Smooth muscle cell (in vitro differentiated cells): ENCODE data around the gene PUS7L. TPM values are rescaled to one million over a fixed set of nuclear protein-coding genes. Genes with fewer than 3 reads are reported as not detected.
A peak's percentile ranks its signal among the peaks of the same experiment; 100 is the strongest.

Source experiments
- DNase-seq: peaks from one replicate; lab custom pipeline; 2025; ENCODE audit not compliant: unreplicated experiment; lab: John Stamatoyannopoulos, UW
- H2AFZ ChIP-seq: fragments of 200-600 bp; sonication (generic); 2 replicates; pipeline ENCODE4 v1.6.0; 2016; ENCODE audit warnings: antibody characterized with exemption, low read depth, mild to moderate bottlenecking
- H3F3A ChIP-seq: fragments of 200-600 bp; sonication (generic); 2 replicates; pipeline ENCODE4 v1.6.0; 2017; ENCODE audit warnings: antibody characterized with exemption, low read depth
- H3K27ac ChIP-seq: fragments of 200-600 bp; sonication (generic); 2 replicates; pipeline ENCODE4 v1.5.1; 2016; ENCODE audit warnings: low read depth, mild to moderate bottlenecking
- H3K27me3 ChIP-seq: fragments of 200-600 bp; sonication (generic); 2 replicates; pipeline ENCODE4 v1.6.1; 2016; ENCODE audit warnings: low read depth, mild to moderate bottlenecking
- H3K36me3 ChIP-seq: fragments of 200-600 bp; sonication (generic); 2 replicates; pipeline ENCODE4 v1.5.1; 2016; ENCODE audit warnings: low read depth
- H3K4me1 ChIP-seq: fragments of 200-600 bp; sonication (generic); 2 replicates; pipeline ENCODE4 v1.5.1; 2016; ENCODE audit warnings: low read depth
- H3K4me2 ChIP-seq: fragments of 200-600 bp; sonication (generic); 2 replicates; pipeline ENCODE4 v1.6.0; 2016; ENCODE audit warnings: mild to moderate bottlenecking
- H3K4me3 ChIP-seq: fragments of 200-600 bp; sonication (generic); 2 replicates; pipeline ENCODE4 v1.5.1; 2016; ENCODE audit warnings: mild to moderate bottlenecking
- H3K79me2 ChIP-seq: fragments of 200-600 bp; sonication (generic); 2 replicates; pipeline ENCODE4 v1.6.0; 2016; ENCODE audit warnings: low read depth, mild to moderate bottlenecking
- H3K9ac ChIP-seq: fragments of 200-600 bp; sonication (generic); 2 replicates; pipeline ENCODE4 v1.6.0; 2016; ENCODE audit warnings: low read depth
- H3K9me3 ChIP-seq: fragments of 200-600 bp; sonication (generic); replicated peaks from 2 replicates; pipeline ENCODE4 v1.5.1; 2016; ENCODE audit warnings: low read depth
- H4K20me1 ChIP-seq: fragments of 200-600 bp; sonication (generic); 2 replicates; pipeline ENCODE4 v1.6.0; 2016; ENCODE audit warnings: low read depth
- CTCF ChIP-seq: fragments of 200-600 bp; sonication (generic); IDR thresholded peaks from 2 replicates; pipeline ENCODE4 v1.5.1; 2017; ENCODE audit warnings: borderline replicate concordance, mild to moderate bottlenecking, antibody characterized with exemption; ENCODE audit not compliant: insufficient read depth, poor library complexity, severe bottlenecking
- polyA plus RNA-seq: library from polyadenylated mRNA; unstranded; fragments of >200 nt; fragmentation: Nextera tagmentation; extraction: Ambion mirVana; gene quantifications from 2 replicates; pipeline ENCODE4 v1.2.1, GENCODE V29; 2016
- total RNA-seq: library from RNA; depleted of rRNA; stranded (reverse); fragments of >200 nt; gene quantifications from 2 replicates; pipeline ENCODE4 v1.2.3, GENCODE V29; 2014

The PUS7L gene
- total and polyA plus RNA-seq, 2 experiments from 2014 or later = 16.9 to 24.3 TPM

GRCh38 chr12:43766291-43766690, 7.7 kb upstream of the PUS7L start:
- H3K9me3 ChIP-seq = no peaks in the 10 kb centered on the region
- no peaks in the 10 kb centered on the region for H4K20me1 ChIP-seq
- peaks cover 10% of the 10 kb centered on the region for H3K4me1 ChIP-seq
- no peaks in the 10 kb centered on the region for H3K27me3 ChIP-seq
- TF ChIP-seq CTCF = no peak
- H3F3A ChIP-seq = no peaks in the 10 kb centered on the region
- no peak overlapping the region for H3K4me3 ChIP-seq
- no peak for DNase-seq
- no peak overlapping the region for H2AFZ ChIP-seq
- peak overlapping the region; percentile 9 for H3K27ac ChIP-seq
- peak overlapping the region; percentile 57 for H3K4me2 ChIP-seq
- H3K79me2 ChIP-seq = peaks cover 4% of the 10 kb centered on the region
- H3K9ac ChIP-seq = no peak overlapping the region
- peaks cover 2% of the 10 kb centered on the region for H3K36me3 ChIP-seq

- Histone ChIP-seq H3K27me3 (no peaks in the 10 kb centered on the region), H3K79me2 (peaks cover 19% of the 10 kb centered on the region), H3K4me3 (no peak overlapping the region), H3K4me2 (no peak overlapping the region), H4K20me1 (no peaks in the 10 kb centered on the region), H3K4me1 (peaks cover 26% of the 10 kb centered on the region), H3F3A (no peaks in the 10 kb centered on the region), H2AFZ (no peak overlapping the region), H3K36me3 (peaks cover 2% of the 10 kb centered on the region), H3K9ac (no peak overlapping the region), H3K9me3 (no peaks in the 10 kb centered on the region), H3K27ac (no peak overlapping the region)
- no peak for TF ChIP-seq CTCF
- DNase-seq = no peak
Measured at GRCh38 chr12:43764528-43764927, 5.9 kb upstream of the PUS7L start.

GRCh38 chr12:43763769-43764168, 5.2 kb upstream of the PUS7L start:
- Histone ChIP-seq H3K9me3 (no peaks in the 10 kb centered on the region), H4K20me1 (no peaks in the 10 kb centered on the region), H3K27ac (no peak overlapping the region), H3K79me2 (peaks cover 19% of the 10 kb centered on the region), H3K27me3 (no peaks in the 10 kb centered on the region), H3K36me3 (peaks cover 1% of the 10 kb centered on the region), H3K4me1 (peaks cover 26% of the 10 kb centered on the region), H3K4me3 (no peak overlapping the region), H2AFZ (no peak overlapping the region), H3K9ac (no peak overlapping the region), H3K4me2 (no peak overlapping the region), H3F3A (no peaks in the 10 kb centered on the region)
- TF ChIP-seq CTCF = no peak
- no peak for DNase-seq

- no peaks in the 10 kb centered on the region for H4K20me1 ChIP-seq
- H3K4me3 ChIP-seq = no peak overlapping the region
- no peaks in the 10 kb centered on the region for H3K27me3 ChIP-seq
- no peak for DNase-seq
- H3F3A ChIP-seq = no peaks in the 10 kb centered on the region
- no peak overlapping the region for H3K9ac ChIP-seq
- no peaks in the 10 kb centered on the region for H3K9me3 ChIP-seq
- peaks cover 31% of the 10 kb centered on the region for H3K4me1 ChIP-seq
- H2AFZ ChIP-seq = no peak overlapping the region
- no peak overlapping the region for H3K4me2 ChIP-seq
- H3K27ac ChIP-seq = no peak overlapping the region
- H3K36me3 ChIP-seq = no peaks in the 10 kb centered on the region
- peaks cover 24% of the 10 kb centered on the region for H3K79me2 ChIP-seq
- TF ChIP-seq CTCF = no peak
Measured at GRCh38 chr12:43762596-43762995, 4.0 kb upstream of the PUS7L start.
